Measurements from ENCODE around the gene SEC14L1.

- TF ChIP-seq CTCF (IDR thresholded peaks at IDR 0.05) (no peak), POLR2A (IDR thresholded peaks at IDR 0.05) (no peak), EP300 (IDR thresholded peaks at IDR 0.05) (no peak)
Observed at GRCh38 chr17:77237232-77238008, 96.7 kb downstream of the SEC14L1 start.
